GM12865 (cell line): ENCODE results near the gene TCHP.
A peak's percentile ranks its signal among the peaks of the same experiment; 100 is the strongest.

ENCODE experiments used
- DNase-seq: peaks from one replicate; pipeline ENCODE4 v3.0.0; 2010; ENCODE audit warnings: low read depth
- H3K4me3 ChIP-seq: 2 replicates; pipeline ENCODE4 v1.5.1; 2011; ENCODE audit warnings: mild to moderate bottlenecking, low read depth, low read length, control low read depth
- TF ChIP-seq, protein P1 (sequence below): IDR thresholded peaks from 2 replicates; pipeline ENCODE4 v1.5.1; 2011; ENCODE audit warnings: low read length, control low read depth, low read depth, inconsistent platforms; ENCODE audit not compliant: insufficient read depth; ENCODE audit errors: missing control alignments

The TCHP gene

DNA sequence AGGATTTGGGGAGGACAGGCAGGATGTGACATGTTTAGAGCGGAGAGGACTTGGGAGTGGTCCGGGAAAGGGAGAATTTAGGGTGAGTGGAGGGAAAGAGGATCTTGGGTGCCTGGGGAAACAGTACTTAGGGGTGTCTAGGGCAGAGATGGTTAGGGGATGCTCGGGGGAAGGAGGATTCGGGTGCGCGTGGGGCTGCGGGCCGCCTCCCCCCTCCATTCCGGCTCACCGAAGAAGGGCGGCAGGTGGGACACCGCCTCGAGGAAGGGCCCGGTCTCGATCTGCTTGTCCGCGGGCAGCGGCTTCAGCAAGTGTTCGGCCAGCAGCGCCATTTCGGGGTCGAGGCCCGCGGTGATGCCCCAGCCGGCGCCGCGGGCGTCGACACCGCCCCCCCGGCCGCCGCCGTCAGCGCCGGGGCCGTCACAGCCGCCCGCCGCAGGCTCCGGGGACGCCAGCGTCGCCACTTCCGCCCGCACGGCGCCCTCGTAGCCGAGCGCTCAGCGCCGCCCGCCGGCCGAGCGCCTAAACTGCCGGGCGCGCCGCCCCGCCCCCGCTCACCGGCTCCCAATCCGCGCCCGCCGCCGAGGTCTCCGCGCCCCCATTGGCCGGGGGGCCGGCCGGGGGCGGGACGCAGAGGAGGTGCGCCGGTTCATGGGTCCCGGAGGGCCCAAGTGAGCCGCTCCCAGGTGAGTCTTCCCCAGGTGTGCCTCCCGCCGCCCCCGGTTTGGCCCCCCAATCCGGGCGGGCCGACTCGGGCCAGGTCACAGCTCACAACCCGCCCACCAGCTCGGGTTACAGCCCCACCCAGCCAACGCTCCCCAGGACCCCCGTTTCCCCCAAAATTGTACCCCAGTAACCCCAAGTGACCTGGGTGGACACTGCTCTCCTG, 19.8 kb upstream of the TCHP start, which contains the start of gene GLTP:
Gene GLTP, minus strand, starts transcription at position 499 of the 889 bp plus-strand sequence. Its CDS starts 167 bp downstream, at position 332.
- H3K4me3 ChIP-seq = peak within 1 kb of the TSS; percentile 73
- peak; percentile 93 for DNase-seq
- TF ChIP-seq, protein P1, sequence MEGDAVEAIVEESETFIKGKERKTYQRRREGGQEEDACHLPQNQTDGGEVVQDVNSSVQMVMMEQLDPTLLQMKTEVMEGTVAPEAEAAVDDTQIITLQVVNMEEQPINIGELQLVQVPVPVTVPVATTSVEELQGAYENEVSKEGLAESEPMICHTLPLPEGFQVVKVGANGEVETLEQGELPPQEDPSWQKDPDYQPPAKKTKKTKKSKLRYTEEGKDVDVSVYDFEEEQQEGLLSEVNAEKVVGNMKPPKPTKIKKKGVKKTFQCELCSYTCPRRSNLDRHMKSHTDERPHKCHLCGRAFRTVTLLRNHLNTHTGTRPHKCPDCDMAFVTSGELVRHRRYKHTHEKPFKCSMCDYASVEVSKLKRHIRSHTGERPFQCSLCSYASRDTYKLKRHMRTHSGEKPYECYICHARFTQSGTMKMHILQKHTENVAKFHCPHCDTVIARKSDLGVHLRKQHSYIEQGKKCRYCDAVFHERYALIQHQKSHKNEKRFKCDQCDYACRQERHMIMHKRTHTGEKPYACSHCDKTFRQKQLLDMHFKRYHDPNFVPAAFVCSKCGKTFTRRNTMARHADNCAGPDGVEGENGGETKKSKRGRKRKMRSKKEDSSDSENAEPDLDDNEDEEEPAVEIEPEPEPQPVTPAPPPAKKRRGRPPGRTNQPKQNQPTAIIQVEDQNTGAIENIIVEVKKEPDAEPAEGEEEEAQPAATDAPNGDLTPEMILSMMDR = peak; percentile 69

DNA sequence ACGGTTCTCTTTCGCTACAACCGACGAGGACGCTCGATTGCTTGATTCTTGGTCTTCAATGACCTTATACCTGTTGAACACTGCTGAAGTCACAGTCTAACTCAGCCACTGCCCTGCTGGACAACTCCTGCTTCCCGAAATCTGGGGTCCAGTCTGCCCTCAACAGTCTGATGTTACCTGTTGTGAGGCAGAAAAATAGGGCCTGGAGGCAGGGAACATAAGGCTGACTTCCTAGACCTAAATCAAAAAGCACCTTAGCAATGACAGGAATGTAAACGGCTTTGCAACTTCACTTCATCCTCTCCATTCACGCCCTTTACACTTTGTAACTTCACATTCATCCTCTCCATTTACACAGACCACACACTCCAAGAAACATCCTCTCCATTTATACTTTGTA, 19.1 kb upstream of the TCHP start:
- no peak for DNase-seq
- H3K4me3 ChIP-seq = peak overlapping the region; percentile 65
- TF ChIP-seq, protein P1 = no peak

DNA sequence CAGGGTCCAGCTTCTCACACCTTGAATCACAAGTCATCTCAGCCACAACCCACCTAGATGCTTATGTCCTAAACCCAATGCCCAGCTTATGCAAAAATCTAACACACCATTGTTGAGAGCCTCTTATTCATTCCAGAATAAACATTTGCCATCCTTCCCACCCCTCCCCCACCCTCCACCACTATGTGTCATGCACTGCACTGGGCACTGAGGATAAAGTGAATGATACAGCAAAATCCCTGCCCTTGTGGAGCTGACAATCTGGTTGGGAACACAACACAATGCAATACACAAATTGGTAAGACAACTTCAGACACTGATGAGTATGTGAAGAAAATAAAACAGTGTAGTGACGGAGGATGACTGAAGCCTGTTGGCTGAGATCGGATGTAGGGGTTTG, 18.3 kb upstream of the TCHP start:
- H3K4me3 ChIP-seq = no peak overlapping the region
- no peak for DNase-seq
- TF ChIP-seq, protein P1 = no peak

DNA sequence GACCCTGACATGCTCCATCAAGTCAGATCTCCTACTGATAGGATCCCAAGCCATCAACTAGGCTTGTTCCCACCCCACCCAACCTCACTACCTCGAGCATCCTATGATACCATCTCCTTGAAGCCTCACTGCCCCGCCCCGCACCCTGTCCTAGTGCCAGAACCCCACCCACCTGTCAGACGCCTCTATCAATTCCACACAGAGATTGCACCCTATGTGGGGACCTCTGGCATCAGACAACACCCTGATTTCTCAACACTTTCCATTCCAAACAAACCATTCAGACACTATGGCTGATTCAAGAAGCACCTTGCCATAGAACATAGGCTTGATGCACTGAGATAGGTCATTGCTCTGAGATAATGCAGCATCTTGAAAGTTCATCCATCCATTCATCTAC, 16.6 kb upstream of the TCHP start:
- no peak overlapping the region for H3K4me3 ChIP-seq
- no peak for DNase-seq
- TF ChIP-seq, protein P1 = no peak

DNA sequence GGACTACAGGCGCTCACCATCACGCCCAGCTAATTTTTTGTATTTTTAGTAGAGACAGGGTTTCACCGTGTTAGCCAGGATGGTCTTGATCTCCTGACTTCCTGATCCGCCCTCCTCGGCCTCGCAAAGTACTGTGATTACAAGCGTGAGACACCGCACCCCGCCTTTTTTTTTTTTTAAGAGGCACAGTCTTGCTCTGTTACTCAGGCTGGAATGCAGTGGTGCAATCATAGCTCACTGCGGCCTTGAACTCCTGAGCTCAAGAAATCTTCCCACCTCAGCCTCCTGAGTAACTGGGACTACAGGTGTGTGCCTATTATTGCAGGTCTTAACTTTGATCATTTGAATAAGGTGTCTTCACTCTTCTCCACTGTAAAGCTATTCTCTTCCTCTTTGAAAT, 14.5 kb upstream of the TCHP start:
- TF ChIP-seq, protein P1 = no peak
- no peak overlapping the region for H3K4me3 ChIP-seq
- DNase-seq = no peak

DNA sequence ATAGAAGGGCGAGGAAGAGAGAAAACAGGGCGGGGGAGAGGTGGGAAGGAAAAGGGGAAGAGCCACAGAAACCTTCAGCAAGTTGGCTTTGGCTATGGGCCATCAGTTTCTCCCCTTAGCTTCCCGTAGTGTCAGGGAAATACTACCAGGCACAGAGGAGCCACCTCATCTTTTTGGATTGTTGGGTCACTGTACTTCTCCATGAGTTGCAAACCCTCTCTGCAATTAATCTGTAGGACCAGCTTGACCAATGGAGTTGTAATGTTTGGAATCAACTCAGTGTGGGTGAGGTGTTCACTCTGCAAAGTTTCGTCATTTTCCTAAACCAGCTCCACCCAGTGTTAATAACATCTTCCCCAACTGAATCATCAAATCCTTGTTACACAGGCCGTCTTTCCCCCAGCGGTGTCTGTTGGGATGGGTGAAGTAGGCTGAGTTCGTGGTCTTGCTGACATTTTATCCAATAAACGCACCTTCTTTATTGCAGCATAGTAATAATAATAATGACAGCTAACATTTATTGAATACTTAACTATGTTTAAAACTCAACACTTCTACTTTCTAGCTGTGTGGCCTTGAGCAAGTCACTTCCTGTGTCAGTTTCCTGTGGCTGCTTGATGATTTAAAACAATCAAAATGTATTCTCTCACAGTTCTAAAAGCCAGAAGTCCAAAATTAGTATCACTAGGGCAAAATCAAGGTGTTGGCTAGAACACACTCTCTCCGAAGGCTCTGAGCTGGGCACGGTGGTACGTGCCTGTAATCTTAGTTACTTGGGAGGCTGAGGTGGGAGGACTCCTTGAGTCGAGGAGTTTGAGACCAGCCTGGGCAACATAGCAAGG, 11.7 kb upstream of the TCHP start:
- TF ChIP-seq, protein P1 = no peak
- peak; percentile 77 for DNase-seq
- H3K4me3 ChIP-seq = no peak overlapping the region
